Caki2 (cell line): ENCODE results near the gene BZW2. TPM values are rescaled to one million over a fixed set of nuclear protein-coding genes. Genes with fewer than 3 reads are reported as not detected.
"Not testable (repeated sequence)": the region's sequence is repeated elsewhere in the genome, so short reads cannot be mapped to it uniquely, and the experiment has no call there.

Source experiments
- DNase-seq: peaks from one replicate; pipeline ENCODE4 v3.0.0-alpha.2; 2015; ENCODE audit warnings: low read depth
- in situ Hi-C: cut with HindIII; loops from 2 replicates; pipeline ENCODE4 v1.10.0; 2016; ENCODE audit warnings: low sequenced_read_pairs, low pct_unique_long_range_greater_than_20kb, mixed read lengths
- total RNA-seq: library from RNA; depleted of rRNA; stranded (reverse); fragments of >200 nt; shearing (Covaris generic); gene quantifications from 2 replicates; pipeline ENCODE4 v1.2.3, GENCODE V29; 2014; ENCODE audit warnings: low replicate concordance

BZW2 gene
- total RNA-seq, 1 experiment from 2014 or later, result 69.3 TPM

DNA sequence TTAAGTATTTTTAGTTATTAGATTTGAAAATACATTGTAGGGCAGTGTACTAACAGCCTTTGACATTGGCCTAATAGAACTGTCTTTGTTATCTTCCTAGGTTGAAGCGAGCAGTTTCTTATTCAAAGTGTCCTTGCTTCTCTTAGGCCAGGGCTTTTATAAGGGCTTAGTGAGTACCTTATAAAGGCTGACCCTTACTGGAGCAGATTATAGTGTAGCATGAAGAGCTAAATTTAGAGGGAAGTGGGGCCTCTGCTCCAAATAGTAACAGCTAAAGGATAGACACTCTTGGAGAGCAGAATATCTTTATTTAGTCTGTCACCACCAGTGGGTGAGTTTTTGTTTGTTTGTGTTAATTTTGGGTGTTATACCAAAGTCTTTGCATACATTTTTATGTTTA is 15.9 kb downstream of the BZW2 start:
- DNase-seq, result no peak
- in situ Hi-C loops, result no loop called here

GRCh38 chr7:16667355-16667754 is 21.4 kb downstream of the BZW2 start:
- in situ Hi-C loops, result no loop called here
- no peak for DNase-seq

DNA sequence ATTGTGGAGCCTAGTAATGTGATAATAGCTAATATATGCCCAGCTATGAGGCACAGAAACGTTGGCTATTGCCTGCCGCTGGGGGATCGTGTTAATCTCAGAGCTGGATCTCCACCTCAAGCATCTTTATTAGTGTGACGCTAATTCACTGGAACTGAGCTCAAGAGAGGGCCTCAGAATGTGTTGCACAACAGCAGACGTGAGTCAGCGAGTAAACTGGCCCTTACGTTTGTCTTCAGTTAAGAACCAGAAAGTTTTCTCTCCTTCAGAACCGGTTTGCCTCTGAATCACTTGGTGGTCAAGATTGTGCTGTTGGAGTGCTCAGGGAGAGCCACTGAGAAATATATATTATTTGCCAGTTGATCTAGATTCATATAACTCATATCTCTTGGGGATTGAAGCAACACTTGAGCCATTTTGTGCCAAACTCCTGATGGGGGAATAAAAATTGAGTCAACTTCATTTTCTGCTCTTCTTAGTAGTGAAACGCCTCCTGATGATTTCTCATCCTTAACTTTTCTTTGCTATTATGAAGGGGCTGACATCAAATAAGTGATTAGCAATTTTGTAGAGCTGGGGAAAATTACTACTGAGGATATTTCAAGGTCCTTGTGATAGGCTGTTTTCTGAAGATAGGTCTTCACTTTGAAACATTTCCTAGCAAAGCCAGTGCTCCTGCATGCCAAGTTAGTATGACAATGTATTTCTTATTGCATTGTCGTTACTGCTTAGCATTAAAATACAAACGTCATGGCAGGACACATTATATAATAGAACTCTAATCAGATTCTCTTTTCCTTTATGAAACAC is 22.3 kb downstream of the BZW2 start:
- DNase-seq, result peak; percentile 79
- in situ Hi-C loops, result no loop called here

DNA sequence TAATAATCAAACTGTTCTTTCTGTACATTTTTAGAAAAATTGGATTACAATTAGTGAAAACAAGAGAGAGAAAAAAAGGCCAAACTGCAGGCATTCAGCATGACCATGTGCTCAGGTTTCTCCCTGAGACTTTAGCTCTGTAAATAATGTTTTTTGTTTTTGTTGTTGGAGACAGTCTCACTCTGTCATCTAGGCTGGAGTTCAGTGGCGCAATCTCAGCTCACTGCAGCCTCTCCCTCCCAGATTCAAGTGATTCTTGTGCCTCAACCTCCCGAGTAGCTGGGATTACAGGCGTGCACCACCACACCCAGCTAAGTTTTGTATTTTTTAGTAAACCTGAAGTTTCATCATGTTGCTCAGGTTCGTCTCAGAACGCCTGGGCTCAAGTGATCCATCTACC is 23.0 kb downstream of the BZW2 start:
- in situ Hi-C loops, result no loop called here
- no peak for DNase-seq

GRCh38 chr7:16669581-16669980 is 23.6 kb downstream of the BZW2 start:
- no peak for DNase-seq
- in situ Hi-C loops, result no loop called here

DNA sequence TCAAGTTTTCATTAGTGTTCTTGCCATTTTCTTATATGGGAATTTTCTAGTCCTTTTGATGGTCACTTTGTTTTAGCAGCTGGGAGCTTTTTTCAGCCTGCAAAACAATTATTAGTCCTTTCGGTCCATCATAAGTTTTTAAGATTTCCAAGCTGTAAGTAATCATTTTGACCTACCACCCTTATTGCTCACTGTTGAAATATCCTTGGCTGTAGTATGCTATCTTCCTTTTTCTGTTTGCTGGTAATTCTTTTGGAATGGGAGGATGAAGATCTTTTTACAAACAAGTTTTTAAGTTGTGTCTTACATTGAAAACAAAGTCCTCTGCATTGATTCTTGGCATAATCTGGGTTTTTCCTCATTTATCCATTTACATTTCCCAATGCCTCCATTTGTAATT is 24.0 kb downstream of the BZW2 start:
- in situ Hi-C loops, result no loop called here
- no peak for DNase-seq

- in situ Hi-C loops, result no loop called here
Measured at GRCh38 chr7:16670731-16671344, 24.9 kb downstream of the BZW2 start.

GRCh38 chr7:16671811-16672210 is 25.8 kb downstream of the BZW2 start:
- in situ Hi-C loops, result no loop called here
- DNase-seq, result no peak

More at GRCh38 chr7:16670731-16671344, 24.9 kb downstream of the BZW2 start:
- DNase-seq, result no peak

- in situ Hi-C loops, result no loop called here
- no peak for DNase-seq
Measured at GRCh38 chr7:16675277-16675676, 29.3 kb downstream of the BZW2 start.

DNA sequence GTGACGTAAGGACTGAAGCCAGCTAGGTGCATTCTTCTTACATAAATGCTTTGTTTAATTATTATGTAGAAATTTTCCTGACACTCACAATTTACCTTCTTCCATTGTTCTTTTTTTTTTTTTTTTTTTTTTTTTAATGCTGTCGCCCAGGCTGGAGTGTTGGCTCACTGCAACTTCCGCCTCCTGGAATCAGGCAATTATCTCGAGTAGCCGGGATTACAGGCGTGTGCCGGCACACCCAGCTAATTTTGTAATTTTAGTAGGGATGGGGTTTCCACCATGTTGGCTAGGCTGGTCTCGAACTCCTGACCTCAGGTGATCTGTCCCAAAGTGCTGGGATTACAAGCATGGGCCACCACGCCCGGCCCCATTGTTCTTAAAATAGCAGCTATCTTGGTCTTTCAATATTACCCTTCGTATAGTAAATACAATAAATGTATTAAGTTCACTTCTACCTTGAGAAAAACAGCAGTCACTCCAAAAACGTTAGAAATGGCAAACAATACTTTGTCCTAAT is 32.1 kb downstream of the BZW2 start:
- in situ Hi-C loops, result no loop called here

GRCh38 chr7:16678645-16679566 is 32.9 kb downstream of the BZW2 start:
- in situ Hi-C loops, DNase-seq: not testable (repeated sequence)

More for the DNA sequence above, 32.1 kb downstream of the BZW2 start:
- DNase-seq, result no peak

- in situ Hi-C loops, result no loop called here
- no peak for DNase-seq
Measured at GRCh38 chr7:16684935-16685334, 39.0 kb downstream of the BZW2 start.

DNA sequence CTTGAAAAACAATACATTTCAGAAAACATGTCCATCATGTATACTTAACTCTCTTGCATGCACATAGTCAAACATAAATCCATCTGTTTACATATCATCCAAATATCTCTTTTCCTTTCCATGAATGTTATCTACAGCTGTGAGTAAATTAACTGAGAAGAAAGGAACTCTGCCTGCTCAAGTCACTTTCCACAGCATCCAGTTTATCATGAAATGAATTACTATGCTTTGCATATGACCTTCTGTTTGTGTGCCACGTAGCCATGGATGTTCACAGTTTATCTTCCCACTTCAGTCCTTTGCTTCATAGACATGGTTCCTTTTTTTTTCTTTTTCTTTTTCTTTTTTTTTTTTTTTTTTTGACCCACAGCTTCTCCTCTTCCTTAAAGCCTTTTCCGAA is 39.6 kb downstream of the BZW2 start:
- DNase-seq, result no peak
- in situ Hi-C loops, result no loop called here

GRCh38 chr7:16688249-16688648 is 42.3 kb downstream of the BZW2 start:
- in situ Hi-C loops, result no loop called here
- peak; percentile 69 for DNase-seq

DNA sequence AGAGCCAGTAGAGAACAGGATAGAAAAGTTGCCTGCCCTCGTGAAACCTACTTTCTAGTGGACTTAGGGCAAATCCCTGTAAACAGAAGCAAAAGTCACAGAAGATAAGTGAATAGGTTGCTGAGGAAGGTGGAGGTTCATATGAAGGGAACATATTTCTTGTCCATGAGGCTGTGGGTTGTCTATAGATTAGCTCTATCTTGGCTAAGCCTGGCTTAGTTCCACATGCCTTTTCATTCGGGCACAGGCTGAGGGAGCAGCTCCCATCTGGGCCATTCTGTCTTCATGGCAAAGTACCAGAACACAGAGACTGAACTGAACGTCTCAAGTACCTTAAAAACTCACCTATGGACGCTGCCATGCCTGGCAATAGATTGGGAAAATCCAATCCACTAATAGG is 45.3 kb downstream of the BZW2 start:
- in situ Hi-C loops, result no loop called here
- DNase-seq, result no peak

- in situ Hi-C loops, result no loop called here
- no peak for DNase-seq
Measured at GRCh38 chr7:16693601-16694318, 47.8 kb downstream of the BZW2 start.

GRCh38 chr7:16694806-16695205 is 48.8 kb downstream of the BZW2 start:
- in situ Hi-C loops, result no loop called here
- DNase-seq, result no peak

- peak; percentile 51 for DNase-seq
- in situ Hi-C loops, result no loop called here
Measured at GRCh38 chr7:16695621-16696237, 49.7 kb downstream of the BZW2 start.
